ENCODE measurements around the gene TNNI2.

TNNI2 gene

GRCh38 chr11:1863352-1864216 lies 24.8 kb downstream of the TNNI2 start:
- H3K9me3 Mint-ChIP-seq = no peaks in the 10 kb centered on the region
- ATAC-seq (replicated peaks) (no peak), DNase-seq (no peak)
- no peak overlapping the region for H3K4me3 Mint-ChIP-seq
- H3K4me1 Mint-ChIP-seq = peaks cover 34 to 42% of the 10 kb centered on the region in 2 donors
- no peak overlapping the region for H3K27ac Mint-ChIP-seq
- H3K27me3 Mint-ChIP-seq = no peaks in the 10 kb centered on the region
- peaks cover 18 to 29% of the 10 kb centered on the region in 2 donors for H3K36me3 Mint-ChIP-seq

GRCh38 chr11:1864231-1864630 lies 25.4 kb downstream of the TNNI2 start:
- H3K36me3 Mint-ChIP-seq = peaks cover 20 to 30% of the 10 kb centered on the region in 2 donors
- DNase-seq (no peak), ATAC-seq (replicated peaks) (no peak)
- H3K4me3 Mint-ChIP-seq = no peak overlapping the region
- H3K27me3 Mint-ChIP-seq = no peaks in the 10 kb centered on the region
- H3K9me3 Mint-ChIP-seq = no peaks in the 10 kb centered on the region
- H3K4me1 Mint-ChIP-seq = peaks cover 36 to 46% of the 10 kb centered on the region in 2 donors
- no peak overlapping the region for H3K27ac Mint-ChIP-seq

- no peak for ATAC-seq (replicated peaks)
- peaks cover 26 to 33% of the 10 kb centered on the region in 2 donors for H3K36me3 Mint-ChIP-seq
- H3K4me3 Mint-ChIP-seq = no peak overlapping the region
- no peaks in the 10 kb centered on the region for H3K27me3 Mint-ChIP-seq
- peaks cover 41 to 54% of the 10 kb centered on the region in 2 donors for H3K4me1 Mint-ChIP-seq
- H3K27ac Mint-ChIP-seq = no peak overlapping the region
- DNase-seq = no peak
- H3K9me3 Mint-ChIP-seq = no peaks in the 10 kb centered on the region
Observed at GRCh38 chr11:1864831-1865665, 26.3 kb downstream of the TNNI2 start.

GRCh38 chr11:1866226-1866625 lies 27.4 kb downstream of the TNNI2 start:
- Mint-ChIP-seq H3K4me3 (no peak overlapping the region), H3K9me3 (no peaks in the 10 kb centered on the region), H3K4me1 (peaks cover 52 to 66% of the 10 kb centered on the region in 2 donors), H3K27me3 (no peaks in the 10 kb centered on the region), H3K27ac (no peak overlapping the region), H3K36me3 (peaks cover 38 to 40% of the 10 kb centered on the region in 2 donors)
- ATAC-seq (replicated peaks) = no peak
- no peak for DNase-seq

- no peak overlapping the region for H3K4me3 Mint-ChIP-seq
- no peaks in the 10 kb centered on the region for H3K27me3 Mint-ChIP-seq
- ATAC-seq (replicated peaks) (no peak), DNase-seq (no peak)
- peaks cover 40 to 42% of the 10 kb centered on the region in 2 donors for H3K36me3 Mint-ChIP-seq
- no peak overlapping the region for H3K27ac Mint-ChIP-seq
- peaks cover 55 to 71% of the 10 kb centered on the region in 2 donors for H3K4me1 Mint-ChIP-seq
- H3K9me3 Mint-ChIP-seq = no peaks in the 10 kb centered on the region
Observed at GRCh38 chr11:1866776-1867175, 28.0 kb downstream of the TNNI2 start.

GRCh38 chr11:1867381-1867780 lies 28.6 kb downstream of the TNNI2 start:
- ATAC-seq (replicated peaks) (no peak), DNase-seq (no peak)
- Mint-ChIP-seq H3K4me3 (no peak overlapping the region), H3K4me1 (peaks cover 61 to 77% of the 10 kb centered on the region in 2 donors), H3K27me3 (no peaks in the 10 kb centered on the region), H3K27ac (no peak overlapping the region), H3K9me3 (no peaks in the 10 kb centered on the region), H3K36me3 (peaks cover 41 to 46% of the 10 kb centered on the region in 2 donors)

- H3K9me3 Mint-ChIP-seq = no peaks in the 10 kb centered on the region
- peaks cover 66 to 85% of the 10 kb centered on the region in 2 donors for H3K4me1 Mint-ChIP-seq
Observed at GRCh38 chr11:1868056-1868635, 29.4 kb downstream of the TNNI2 start.

GRCh38 chr11:1868636-1869291 lies 30.0 kb downstream of the TNNI2 start:
- Mint-ChIP-seq H3K27me3 (no peaks in the 10 kb centered on the region), H3K36me3 (peaks cover 33 to 54% of the 10 kb centered on the region in 2 donors), H3K27ac (peak overlapping the region; percentile 33), H3K4me3 (no peak overlapping the region), H3K9me3 (no peaks in the 10 kb centered on the region), H3K4me1 (peaks cover 66 to 90% of the 10 kb centered on the region in 2 donors)
- peak; percentile 59 to 65 for ATAC-seq (replicated peaks)
- DNase-seq = no peak

More at GRCh38 chr11:1868056-1868635, 29.4 kb downstream of the TNNI2 start:
- Mint-ChIP-seq H3K36me3 (peaks cover 34 to 51% of the 10 kb centered on the region in 2 donors), H3K4me3 (no peak overlapping the region), H3K27me3 (no peaks in the 10 kb centered on the region), H3K27ac (peak overlapping the region; percentile 84)
- DNase-seq = no peak
- no peak for ATAC-seq (replicated peaks)

GRCh38 chr11:1869427-1870325 lies 30.9 kb downstream of the TNNI2 start:
- Mint-ChIP-seq H3K36me3 (peaks cover 31 to 54% of the 10 kb centered on the region in 2 donors), H3K27me3 (no peaks in the 10 kb centered on the region), H3K27ac (peak overlapping the region; percentile 59), H3K4me3 (no peak overlapping the region), H3K9me3 (no peaks in the 10 kb centered on the region), H3K4me1 (peaks cover 64 to 89% of the 10 kb centered on the region in 2 donors)
- ATAC-seq (replicated peaks) = no peak
- no peak for DNase-seq

- no peak for DNase-seq
- Mint-ChIP-seq H3K9me3 (no peaks in the 10 kb centered on the region), H3K4me1 (peaks cover 63 to 88% of the 10 kb centered on the region in 2 donors), H3K36me3 (peaks cover 30 to 54% of the 10 kb centered on the region in 2 donors), H3K4me3 (peak overlapping the region in 1 of 2 donors; percentile 37), H3K27me3 (no peaks in the 10 kb centered on the region), H3K27ac (peak overlapping the region; percentile 20)
- no peak for ATAC-seq (replicated peaks)
Observed at GRCh38 chr11:1870326-1870696, 31.5 kb downstream of the TNNI2 start.

- DNase-seq = no peak
- Mint-ChIP-seq H3K27me3 (no peaks in the 10 kb centered on the region), H3K4me3 (peak overlapping the region in 1 of 2 donors; percentile 37), H3K36me3 (peaks cover 26 to 51% of the 10 kb centered on the region in 2 donors), H3K9me3 (no peaks in the 10 kb centered on the region), H3K27ac (peak overlapping the region; percentile 33), H3K4me1 (peaks cover 59 to 88% of the 10 kb centered on the region in 2 donors)
- ATAC-seq (replicated peaks) = no peak
Observed at GRCh38 chr11:1870721-1871466, 32.1 kb downstream of the TNNI2 start.

GRCh38 chr11:1871531-1871930 lies 32.8 kb downstream of the TNNI2 start:
- Mint-ChIP-seq H3K4me3 (no peak overlapping the region), H3K36me3 (peaks cover 23 to 47% of the 10 kb centered on the region in 2 donors), H3K4me1 (peaks cover 56 to 88% of the 10 kb centered on the region in 2 donors), H3K27ac (peak overlapping the region; percentile 73), H3K27me3 (no peaks in the 10 kb centered on the region), H3K9me3 (no peaks in the 10 kb centered on the region)
- ATAC-seq (replicated peaks) (no peak), DNase-seq (no peak)

All from stimulated activated naive B cell treated with anti-CD40 and anti-IgM and Interleukin-4, amounts not matched to agents 10 μg/mL and 1 μg/mL and 100 μg/mL, for 72 hours (primary cell).